MM.1S (cell line): Measurements from ENCODE around the gene ENDOU.

Experiments
- DNase-seq: peaks from one replicate; pipeline ENCODE4 v3.0.0-alpha.2; 2015
- H2AFZ ChIP-seq: fragments of 300-600 bp; sonication (generic); 2 replicates; pipeline ENCODE4 v1.6.0; 2016; ENCODE audit warnings: antibody characterized with exemption, low read length
- H3F3A ChIP-seq: fragments of 300-600 bp; sonication (generic); 2 replicates; pipeline ENCODE4 v1.6.1; 2016; ENCODE audit warnings: mild to moderate bottlenecking, antibody characterized with exemption, low read length, moderate library complexity, mixed read lengths; ENCODE audit not compliant: insufficient read depth
- H3K27ac ChIP-seq: fragments of 300-600 bp; sonication (generic); 2 replicates; pipeline ENCODE4 v1.5.1; 2016; ENCODE audit warnings: mild to moderate bottlenecking, low read length
- H3K27me3 ChIP-seq: fragments of 300-600 bp; sonication (generic); replicated peaks from 2 replicates; pipeline ENCODE4 v1.6.0; 2016; ENCODE audit warnings: low read length; ENCODE audit not compliant: insufficient read depth
- H3K36me3 ChIP-seq: fragments of 300-600 bp; sonication (generic); replicated peaks from 2 replicates; pipeline ENCODE4 v1.6.1; 2016; ENCODE audit warnings: mild to moderate bottlenecking, low read length, mixed read lengths; ENCODE audit not compliant: insufficient read depth
- H3K4me1 ChIP-seq: fragments of 300-600 bp; sonication (generic); 2 replicates; pipeline ENCODE4 v1.6.1; 2016; ENCODE audit warnings: low read length, mixed read lengths
- H3K4me2 ChIP-seq: fragments of 300-600 bp; sonication (generic); 2 replicates; pipeline ENCODE4 v1.6.0; 2016; ENCODE audit warnings: low read depth, low read length
- H3K4me3 ChIP-seq: fragments of 300-600 bp; sonication (generic); 2 replicates; pipeline ENCODE4 v1.5.1; 2016; ENCODE audit warnings: low read length, mixed read lengths
- H3K79me2 ChIP-seq: fragments of 300-600 bp; sonication (generic); 2 replicates; pipeline ENCODE4 v1.6.1; 2016; ENCODE audit warnings: mixed run types, low read length, mixed read lengths
- H3K9ac ChIP-seq: fragments of 300-600 bp; sonication (generic); 2 replicates; pipeline ENCODE4 v1.6.1; 2016; ENCODE audit warnings: low read length, mixed read lengths
- H3K9me2 ChIP-seq: fragments of 300-600 bp; sonication (generic); replicated peaks from 2 replicates; pipeline ENCODE4 v1.6.1; 2016; ENCODE audit warnings: mild to moderate bottlenecking, low read length, mixed read lengths; ENCODE audit not compliant: insufficient read depth
- H3K9me3 ChIP-seq: fragments of 300-600 bp; sonication (generic); replicated peaks from 2 replicates; pipeline ENCODE4 v1.6.1; 2016; ENCODE audit warnings: mild to moderate bottlenecking, low read length, mixed read lengths; ENCODE audit not compliant: insufficient read depth
- H4K20me1 ChIP-seq: fragments of 300-600 bp; sonication (generic); 2 replicates; pipeline ENCODE4 v1.6.1; 2016; ENCODE audit warnings: mild to moderate bottlenecking, low read length, moderate library complexity, mixed read lengths; ENCODE audit not compliant: insufficient read depth
- EZH2 ChIP-seq: fragments of 300-600 bp; sonication (generic); optimal IDR thresholded peaks from 2 replicates; pipeline ENCODE3; 2017; ENCODE audit warnings: low read depth, mild to moderate bottlenecking, antibody characterized with exemption, low read length, mixed read lengths
- EZH2phosphoT487 ChIP-seq: fragments of 300-600 bp; sonication (generic); IDR thresholded peaks from 2 replicates; pipeline ENCODE4 v1.6.1; 2018; ENCODE audit warnings: antibody characterized with exemption, low read length
- TF ChIP-seq, protein P1 (sequence below): fragments of 300-600 bp; sonication (generic); IDR thresholded peaks from 2 replicates; pipeline ENCODE4 v1.5.1; 2016; ENCODE audit warnings: antibody characterized with exemption, low read length, mixed read lengths

The ENDOU gene

DNA sequence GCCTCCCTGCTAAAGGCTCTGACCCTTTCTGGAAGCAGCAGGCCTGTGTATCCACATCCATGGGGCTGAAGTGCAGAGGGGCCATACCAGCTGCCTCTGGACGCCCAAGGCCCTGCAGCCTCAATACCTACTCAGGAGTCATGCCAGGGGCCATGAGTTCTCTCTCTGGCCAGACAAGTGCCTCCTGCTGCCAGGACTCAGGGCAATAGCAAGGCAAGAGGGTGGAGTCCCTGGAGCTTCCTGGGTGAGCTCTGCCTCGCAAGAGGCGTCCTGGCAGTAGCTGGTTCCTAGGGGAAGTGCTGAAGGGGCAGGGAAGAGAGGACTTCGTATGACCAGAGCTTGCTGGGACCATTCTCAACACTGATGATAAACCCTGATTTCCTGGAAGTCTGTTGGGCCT, 10.9 kb upstream of the ENDOU start:
- no peaks in the 10 kb centered on the region for H3K9me3 ChIP-seq
- no peaks in the 10 kb centered on the region for H3K79me2 ChIP-seq
- H3K36me3 ChIP-seq: no peaks in the 10 kb centered on the region
- H3K4me1 ChIP-seq: peaks cover 7% of the 10 kb centered on the region
- H3K27me3 ChIP-seq: no peaks in the 10 kb centered on the region
- H3K9ac ChIP-seq: no peak overlapping the region
- H3K9me2 ChIP-seq: no peaks in the 10 kb centered on the region
- no peak overlapping the region for H3K4me3 ChIP-seq
- H2AFZ ChIP-seq: no peak overlapping the region
- TF ChIP-seq, protein P1, sequence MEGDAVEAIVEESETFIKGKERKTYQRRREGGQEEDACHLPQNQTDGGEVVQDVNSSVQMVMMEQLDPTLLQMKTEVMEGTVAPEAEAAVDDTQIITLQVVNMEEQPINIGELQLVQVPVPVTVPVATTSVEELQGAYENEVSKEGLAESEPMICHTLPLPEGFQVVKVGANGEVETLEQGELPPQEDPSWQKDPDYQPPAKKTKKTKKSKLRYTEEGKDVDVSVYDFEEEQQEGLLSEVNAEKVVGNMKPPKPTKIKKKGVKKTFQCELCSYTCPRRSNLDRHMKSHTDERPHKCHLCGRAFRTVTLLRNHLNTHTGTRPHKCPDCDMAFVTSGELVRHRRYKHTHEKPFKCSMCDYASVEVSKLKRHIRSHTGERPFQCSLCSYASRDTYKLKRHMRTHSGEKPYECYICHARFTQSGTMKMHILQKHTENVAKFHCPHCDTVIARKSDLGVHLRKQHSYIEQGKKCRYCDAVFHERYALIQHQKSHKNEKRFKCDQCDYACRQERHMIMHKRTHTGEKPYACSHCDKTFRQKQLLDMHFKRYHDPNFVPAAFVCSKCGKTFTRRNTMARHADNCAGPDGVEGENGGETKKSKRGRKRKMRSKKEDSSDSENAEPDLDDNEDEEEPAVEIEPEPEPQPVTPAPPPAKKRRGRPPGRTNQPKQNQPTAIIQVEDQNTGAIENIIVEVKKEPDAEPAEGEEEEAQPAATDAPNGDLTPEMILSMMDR: no peak
- TF ChIP-seq EZH2phosphoT487 (no peak), EZH2 (no peak)
- no peak overlapping the region for H3K4me2 ChIP-seq
- H3K27ac ChIP-seq: no peak overlapping the region
- no peaks in the 10 kb centered on the region for H3F3A ChIP-seq
- no peak for DNase-seq
- no peaks in the 10 kb centered on the region for H4K20me1 ChIP-seq

DNA sequence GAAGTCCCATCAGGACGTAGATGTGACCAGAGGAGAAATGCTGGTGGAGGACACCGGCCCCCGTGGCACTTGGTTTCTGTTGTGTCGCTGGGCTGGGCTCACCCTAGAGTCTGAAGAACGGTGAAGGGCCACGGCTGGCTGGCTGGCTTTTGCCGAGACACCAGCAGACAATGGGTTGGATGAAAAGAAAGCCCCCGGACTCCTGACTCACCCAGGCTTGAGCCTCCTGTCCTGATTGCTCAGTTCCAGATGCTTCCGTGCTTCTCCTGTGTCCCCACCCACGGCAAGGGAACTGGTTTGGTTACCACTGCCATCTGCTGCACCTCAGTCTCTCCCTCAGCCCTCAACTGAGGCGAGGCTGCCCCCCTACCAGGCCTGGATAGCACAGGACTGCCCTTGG, 10.4 kb upstream of the ENDOU start:
- Histone ChIP-seq H3K4me2 (no peak overlapping the region), H3K27me3 (no peaks in the 10 kb centered on the region), H2AFZ (no peak overlapping the region), H4K20me1 (no peaks in the 10 kb centered on the region), H3K79me2 (no peaks in the 10 kb centered on the region), H3K4me3 (no peak overlapping the region), H3F3A (no peaks in the 10 kb centered on the region), H3K27ac (no peak overlapping the region), H3K9ac (no peak overlapping the region), H3K4me1 (peaks cover under 1% of the 10 kb centered on the region; the same call in 1 of the 2 replicates), H3K9me3 (no peaks in the 10 kb centered on the region), H3K9me2 (no peaks in the 10 kb centered on the region), H3K36me3 (no peaks in the 10 kb centered on the region)
- TF ChIP-seq, protein P1: no peak
- TF ChIP-seq EZH2 (no peak), EZH2phosphoT487 (no peak)
- DNase-seq: no peak

DNA sequence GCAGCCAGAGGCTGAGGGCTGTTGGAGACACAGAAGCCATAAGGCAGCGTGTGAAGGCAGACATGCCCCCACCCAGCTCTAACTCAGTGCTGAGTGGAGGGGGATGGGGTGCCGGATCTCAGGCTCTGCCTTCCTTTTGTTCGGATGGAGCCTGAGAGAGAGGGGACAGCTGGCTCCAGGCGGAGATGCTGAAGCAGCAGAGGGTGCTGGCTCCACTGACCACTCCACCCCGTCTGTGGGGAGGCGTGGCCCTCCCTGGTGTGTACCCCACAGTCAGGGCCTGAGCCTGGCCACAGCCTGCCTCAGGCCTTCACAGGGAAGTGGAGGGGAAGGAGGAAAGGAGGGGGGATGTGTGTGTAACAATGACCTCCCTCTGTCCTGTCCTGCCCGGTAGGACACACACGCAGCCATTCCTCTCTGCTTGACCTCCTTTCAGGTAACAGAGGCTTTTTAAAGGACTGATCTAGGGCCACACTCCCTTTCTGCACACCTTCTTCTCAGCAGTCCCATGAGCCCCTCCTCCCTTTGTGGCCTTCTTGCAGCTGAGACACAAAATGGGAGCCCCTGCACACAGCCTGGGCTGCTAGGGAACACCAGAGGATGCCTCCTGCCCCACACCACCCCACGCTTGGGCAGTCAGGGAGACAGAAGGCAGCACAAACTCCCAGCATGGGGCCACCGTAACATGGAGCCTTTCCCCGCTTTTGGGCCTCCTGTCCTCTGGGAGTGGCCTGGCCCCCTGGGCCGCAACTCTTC, 9.6 kb upstream of the ENDOU start:
- no peaks in the 10 kb centered on the region for H3F3A ChIP-seq
- H3K36me3 ChIP-seq: no peaks in the 10 kb centered on the region
- H3K9me2 ChIP-seq: no peaks in the 10 kb centered on the region
- H3K27me3 ChIP-seq: no peaks in the 10 kb centered on the region
- H3K27ac ChIP-seq: no peak overlapping the region
- H3K79me2 ChIP-seq: no peaks in the 10 kb centered on the region
- H2AFZ ChIP-seq: no peak overlapping the region
- TF ChIP-seq EZH2phosphoT487 (no peak), EZH2 (no peak)
- TF ChIP-seq, protein P1: no peak
- H4K20me1 ChIP-seq: no peaks in the 10 kb centered on the region
- no peak overlapping the region for H3K4me2 ChIP-seq
- H3K9ac ChIP-seq: no peak overlapping the region
- H3K4me3 ChIP-seq: no peak overlapping the region
- no peak for DNase-seq
- H3K4me1 ChIP-seq: no peaks in the 10 kb centered on the region
- H3K9me3 ChIP-seq: no peaks in the 10 kb centered on the region
